Measurements from ENCODE around the gene ARFGEF3.

Gene ARFGEF3

DNA sequence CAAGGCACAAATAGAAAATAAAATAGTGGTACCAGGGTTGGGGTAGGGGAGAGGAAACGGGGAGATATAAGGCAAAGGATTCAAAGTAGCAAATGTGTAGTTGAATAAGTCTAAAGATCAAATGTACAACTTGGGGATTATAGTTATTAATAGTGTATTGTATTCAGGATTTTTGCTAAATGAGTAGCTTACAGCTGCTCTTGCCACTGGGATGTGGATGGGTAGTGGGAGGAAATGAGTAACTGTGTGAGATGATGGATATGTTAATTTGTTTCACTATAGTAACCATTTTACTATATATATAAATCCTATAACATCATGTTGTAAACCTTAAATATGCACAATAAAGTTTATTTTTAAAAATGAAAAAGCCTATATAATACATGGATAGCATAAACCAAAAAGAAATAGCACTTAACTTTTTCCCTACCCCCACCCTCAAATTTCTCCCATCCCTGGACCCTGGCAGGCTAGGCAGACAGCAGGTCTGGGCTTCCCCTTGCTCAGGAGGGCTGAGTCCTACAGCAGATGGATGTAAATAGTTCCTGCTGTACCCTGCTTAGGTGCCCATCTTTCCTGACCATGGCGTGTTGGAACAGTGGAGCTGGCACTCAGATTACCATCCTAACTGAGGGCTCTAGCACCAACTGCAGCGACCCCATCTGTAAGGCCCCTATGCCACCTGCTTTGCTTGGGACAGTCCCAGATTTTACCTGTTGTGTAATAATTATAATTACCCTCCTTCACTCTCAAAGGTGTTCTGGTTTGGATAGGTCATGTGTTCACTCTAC lies 85.1 kb downstream of the ARFGEF3 start:
- no peak overlapping the region for H3K4me3 ChIP-seq (ENCODE audit: low read depth, low read length)
- TF ChIP-seq, protein P1, sequence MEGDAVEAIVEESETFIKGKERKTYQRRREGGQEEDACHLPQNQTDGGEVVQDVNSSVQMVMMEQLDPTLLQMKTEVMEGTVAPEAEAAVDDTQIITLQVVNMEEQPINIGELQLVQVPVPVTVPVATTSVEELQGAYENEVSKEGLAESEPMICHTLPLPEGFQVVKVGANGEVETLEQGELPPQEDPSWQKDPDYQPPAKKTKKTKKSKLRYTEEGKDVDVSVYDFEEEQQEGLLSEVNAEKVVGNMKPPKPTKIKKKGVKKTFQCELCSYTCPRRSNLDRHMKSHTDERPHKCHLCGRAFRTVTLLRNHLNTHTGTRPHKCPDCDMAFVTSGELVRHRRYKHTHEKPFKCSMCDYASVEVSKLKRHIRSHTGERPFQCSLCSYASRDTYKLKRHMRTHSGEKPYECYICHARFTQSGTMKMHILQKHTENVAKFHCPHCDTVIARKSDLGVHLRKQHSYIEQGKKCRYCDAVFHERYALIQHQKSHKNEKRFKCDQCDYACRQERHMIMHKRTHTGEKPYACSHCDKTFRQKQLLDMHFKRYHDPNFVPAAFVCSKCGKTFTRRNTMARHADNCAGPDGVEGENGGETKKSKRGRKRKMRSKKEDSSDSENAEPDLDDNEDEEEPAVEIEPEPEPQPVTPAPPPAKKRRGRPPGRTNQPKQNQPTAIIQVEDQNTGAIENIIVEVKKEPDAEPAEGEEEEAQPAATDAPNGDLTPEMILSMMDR (IDR thresholded peaks at IDR 0.05; ENCODE audit: low read depth, low read length): no peak
- no peak for DNase-seq
- no peaks in the 10 kb centered on the region for H3K9me3 ChIP-seq
- H3K4me1 ChIP-seq: no peaks in the 10 kb centered on the region
- peaks cover 3% of the 10 kb centered on the region for H3K27me3 ChIP-seq
- no peaks in the 10 kb centered on the region for H3K36me3 ChIP-seq

DNA sequence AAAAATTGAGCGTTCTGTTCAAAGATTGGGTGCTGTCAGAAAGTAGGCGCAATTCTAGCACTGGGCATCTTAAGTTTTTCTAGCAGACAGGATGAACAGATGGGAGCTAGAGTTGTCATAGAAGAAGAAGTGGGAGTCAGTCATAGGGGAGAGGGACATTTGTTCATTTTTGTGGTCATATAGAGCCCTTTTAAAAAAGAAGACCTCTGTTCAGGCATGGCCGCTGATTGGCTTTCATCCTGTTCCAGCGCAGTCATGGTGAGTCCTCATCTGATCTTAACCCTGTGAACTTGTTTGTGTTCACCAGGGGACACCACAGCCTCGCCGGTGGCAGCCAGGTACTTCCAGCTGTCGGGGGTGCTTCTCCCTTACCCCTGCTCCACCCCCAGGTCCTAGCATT lies 86.3 kb downstream of the ARFGEF3 start:
- peaks cover 3% of the 10 kb centered on the region for H3K27me3 ChIP-seq
- DNase-seq: no peak
- TF ChIP-seq, protein P1 (IDR thresholded peaks at IDR 0.05; ENCODE audit: low read depth, low read length): no peak
- no peaks in the 10 kb centered on the region for H3K4me1 ChIP-seq
- H3K4me3 ChIP-seq (ENCODE audit: low read depth, low read length): no peak overlapping the region
- no peaks in the 10 kb centered on the region for H3K36me3 ChIP-seq
- no peaks in the 10 kb centered on the region for H3K9me3 ChIP-seq

DNA sequence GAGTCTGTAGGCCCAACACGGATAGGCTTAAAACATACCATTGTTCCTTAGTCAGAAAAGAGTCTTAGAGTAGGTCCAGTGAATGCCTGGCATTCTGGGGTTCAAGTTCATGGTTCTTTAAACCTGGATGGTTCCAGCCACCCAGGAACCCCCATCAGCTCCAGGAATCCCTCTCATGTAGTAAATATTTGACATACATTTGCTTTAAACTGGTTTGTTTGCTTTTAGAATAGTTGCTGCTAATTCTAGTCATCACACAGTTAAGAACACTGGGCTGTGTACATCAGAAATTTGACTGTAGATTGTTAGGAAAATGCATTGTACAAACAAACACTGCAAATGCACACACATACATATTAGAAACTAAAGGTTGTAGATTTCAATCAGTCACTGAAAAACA lies 87.1 kb downstream of the ARFGEF3 start:
- TF ChIP-seq, protein P1 (IDR thresholded peaks at IDR 0.05; ENCODE audit: low read depth, low read length): no peak
- Histone ChIP-seq H3K27me3 (peaks cover 3% of the 10 kb centered on the region), H3K4me1 (no peaks in the 10 kb centered on the region), H3K36me3 (no peaks in the 10 kb centered on the region), H3K4me3 (ENCODE audit: low read depth, low read length) (no peak overlapping the region), H3K9me3 (no peaks in the 10 kb centered on the region)
- DNase-seq: no peak

DNA sequence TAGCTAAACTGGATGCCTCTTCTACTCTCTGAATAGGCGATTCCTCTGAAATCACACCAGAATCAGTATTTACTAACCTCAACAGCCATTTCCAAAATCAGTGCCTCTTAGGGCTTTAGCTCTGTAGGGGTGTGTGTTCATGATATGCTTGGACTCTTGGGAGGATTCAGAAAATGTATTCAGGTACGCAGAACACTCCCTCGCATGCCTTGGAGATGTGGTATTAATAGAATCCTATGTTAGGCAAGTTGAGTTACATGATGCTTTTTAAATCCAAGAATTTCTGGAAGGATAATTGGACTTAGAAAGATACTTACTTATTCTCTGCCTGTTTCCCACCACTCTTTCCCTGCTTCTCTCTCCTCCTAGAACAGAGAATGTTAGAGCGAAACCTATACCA lies 88.3 kb downstream of the ARFGEF3 start:
- Histone ChIP-seq H3K9me3 (no peaks in the 10 kb centered on the region), H3K27me3 (peaks cover 3% of the 10 kb centered on the region), H3K4me3 (ENCODE audit: low read depth, low read length) (no peak overlapping the region), H3K4me1 (no peaks in the 10 kb centered on the region), H3K36me3 (no peaks in the 10 kb centered on the region)
- no peak for DNase-seq
- TF ChIP-seq, protein P1 (IDR thresholded peaks at IDR 0.05; ENCODE audit: low read depth, low read length): no peak

DNA sequence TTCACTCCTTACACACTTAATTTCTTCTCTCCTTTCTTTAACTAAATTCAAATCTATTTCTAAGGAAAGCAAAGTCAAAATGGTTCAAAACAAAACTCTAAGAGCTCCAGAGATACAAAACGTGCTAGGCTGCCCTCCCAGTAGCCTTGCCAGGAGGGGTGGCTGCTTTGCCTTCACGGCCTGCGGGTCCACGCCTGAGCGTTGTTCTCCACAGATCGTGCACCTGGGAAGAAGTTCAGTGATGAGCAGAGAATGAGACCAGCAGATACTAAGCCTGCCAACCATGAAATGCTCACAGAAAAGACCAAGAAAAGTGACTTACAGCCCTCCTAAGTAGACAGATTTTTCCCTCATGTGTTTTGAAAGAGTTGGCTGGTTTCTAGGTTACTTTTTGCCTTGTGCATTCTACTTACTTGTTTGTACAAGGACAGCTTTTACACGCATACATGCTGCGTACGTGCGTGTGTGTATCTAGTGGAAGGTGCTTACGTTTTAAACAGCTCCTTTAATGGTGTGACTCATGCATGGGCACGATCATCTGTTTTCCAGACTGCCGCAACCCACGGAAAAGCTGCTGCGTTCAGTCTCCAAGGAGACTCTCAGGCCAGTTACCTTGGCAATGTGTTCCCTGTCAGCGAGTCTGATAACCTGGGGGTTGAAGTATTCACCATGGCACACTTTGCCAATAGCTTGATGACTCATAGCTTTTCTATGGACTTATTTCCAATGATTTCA lies 88.9 kb downstream of the ARFGEF3 start:
- no peak for DNase-seq

More for the DNA sequence above, 88.9 kb downstream of the ARFGEF3 start:
- H3K4me1 ChIP-seq: no peaks in the 10 kb centered on the region
- TF ChIP-seq, protein P1 (IDR thresholded peaks at IDR 0.05; ENCODE audit: low read depth, low read length): no peak
- H3K36me3 ChIP-seq: no peaks in the 10 kb centered on the region
- H3K9me3 ChIP-seq: no peaks in the 10 kb centered on the region
- peaks cover 3% of the 10 kb centered on the region for H3K27me3 ChIP-seq
- no peak overlapping the region for H3K4me3 ChIP-seq (ENCODE audit: low read depth, low read length)

All from BE2C (cell line).